IMR-90 (cell line): Measurements from ENCODE around the gene A4GALT. TPM values are rescaled to one million over a fixed set of nuclear protein-coding genes. Genes with fewer than 3 reads are reported as not detected.

ENCODE experiments used
- ATAC-seq: fragments of 200-7000 bp; cut with Tn5 transposase; 2 replicates; pipeline ENCODE4 v1.9.1; 2020; ENCODE audit warnings: low read depth, mild to moderate bottlenecking, moderate library complexity
- BruUV-seq: library from RNA; stranded (reverse); fragments of 400-500 nt; replicated peaks from 2 replicates; lab custom pipeline; 2021; lab: Mats Ljungman, UMichigan
- CTCF ChIA-PET: fragments of 300-600 bp; formaldehyde crosslinking; extraction: SDS; loops from one replicate; lab custom pipeline; 2021; ENCODE audit warnings: antibody characterized with exemption; lab: Yijun Ruan, JAX
- POLR2A ChIA-PET: fragments of 300-600 bp; sonication (Branson Sonifier 250); formaldehyde crosslinking; loops from one replicate; lab custom pipeline; 2022; ENCODE audit warnings: antibody characterized with exemption; ENCODE audit not compliant: unreplicated experiment; lab: Charles Lee
- DNase-seq: peaks from one replicate; pipeline ENCODE4 v3.0.0; 2013
- H2AFZ ChIP-seq: replicated peaks from 2 replicates; pipeline ENCODE3; 2013; ENCODE audit warnings: low read length, mild to moderate bottlenecking; ENCODE audit not compliant: poor library complexity
- H2AK5ac ChIP-seq: 2 replicates; pipeline ENCODE4 v1.6.1; 2013; ENCODE audit warnings: low read depth, low read length, inconsistent platforms
- H2AK9ac ChIP-seq: replicated peaks from 2 replicates; pipeline ENCODE3; 2013; ENCODE audit warnings: mild to moderate bottlenecking, low read depth, low read length, moderate library complexity; ENCODE audit not compliant: poor library complexity
- H2BK120ac ChIP-seq: 2 replicates; pipeline ENCODE4 v1.6.1; 2013; ENCODE audit warnings: low read depth, low read length, inconsistent platforms
- H2BK15ac ChIP-seq: 3 replicates; pipeline ENCODE4 v1.6.1; 2013; ENCODE audit warnings: low read depth, low read length, inconsistent platforms
- H2BK20ac ChIP-seq: 2 replicates; pipeline ENCODE4 v1.6.1; 2013; ENCODE audit warnings: low read depth, mild to moderate bottlenecking, inconsistent platforms, low read length, moderate library complexity
- H2BK5ac ChIP-seq: 2 replicates; pipeline ENCODE4 v1.6.1; 2013; ENCODE audit warnings: mild to moderate bottlenecking, low read depth, low read length, inconsistent platforms; ENCODE audit not compliant: poor library complexity, severe bottlenecking
- H3K14ac ChIP-seq: replicated peaks from 2 replicates; pipeline ENCODE4 v1.6.1; 2013; ENCODE audit warnings: low read depth, low read length, inconsistent platforms
- H3K18ac ChIP-seq: 2 replicates; pipeline ENCODE4 v1.6.1; 2013; ENCODE audit warnings: low read depth, low read length, control low read depth
- H3K23ac ChIP-seq: 2 replicates; pipeline ENCODE4 v1.6.1; 2013; ENCODE audit warnings: low read depth, low read length, inconsistent platforms
- H3K27ac ChIP-seq: 2 replicates; pipeline ENCODE4 v1.5.1; 2013; ENCODE audit warnings: mild to moderate bottlenecking, control low read depth, low read length; ENCODE audit not compliant: insufficient read depth
- H3K27me3 ChIP-seq: 2 replicates; pipeline ENCODE4 v1.6.1; 2013; ENCODE audit warnings: low read length; ENCODE audit not compliant: control insufficient read depth, insufficient read depth
- H3K36me3 ChIP-seq: 2 replicates; pipeline ENCODE4 v1.6.1; 2013; ENCODE audit warnings: low read length, mixed read lengths; ENCODE audit not compliant: control insufficient read depth, insufficient read depth
- H3K4ac ChIP-seq: 2 replicates; pipeline ENCODE4 v1.6.1; 2013; ENCODE audit warnings: low read depth, low read length, inconsistent platforms
- H3K4me1 ChIP-seq: 2 replicates; pipeline ENCODE4 v1.6.1; 2013; ENCODE audit warnings: low read length, mixed read lengths; ENCODE audit not compliant: control insufficient read depth, insufficient read depth
- H3K4me2 ChIP-seq: 2 replicates; pipeline ENCODE4 v1.6.1; 2013; ENCODE audit warnings: low read depth, mild to moderate bottlenecking, control low read depth, low read length, moderate library complexity
- H3K4me3 ChIP-seq: 2 replicates; pipeline ENCODE4 v1.5.1; 2013; ENCODE audit warnings: low read depth, mild to moderate bottlenecking, control low read depth, low read length, moderate library complexity; ENCODE audit not compliant: insufficient read depth
- H3K56ac ChIP-seq: 2 replicates; pipeline ENCODE4 v1.6.1; 2013; ENCODE audit warnings: low read length, inconsistent platforms; ENCODE audit not compliant: insufficient read depth; ENCODE audit errors: extremely low read depth
- H3K79me1 ChIP-seq, 2 experiments: 2 replicates each; pipeline ENCODE4 v1.6.1; 2013; ENCODE audit warnings: low read length in 2 of 2, inconsistent platforms in 1 of 2, low read depth in 1 of 2
- H3K9ac ChIP-seq: 2 replicates; pipeline ENCODE4 v1.6.1; 2013; ENCODE audit warnings: low read depth, low read length, control low read depth
- H3K9me1 ChIP-seq: 2 replicates; pipeline ENCODE4 v1.6.1; 2013; ENCODE audit warnings: low read length, inconsistent platforms; ENCODE audit not compliant: insufficient read depth
- H3K9me3 ChIP-seq: 2 replicates; pipeline ENCODE4 v1.6.1; 2013; ENCODE audit warnings: low read length; ENCODE audit not compliant: control insufficient read depth, insufficient read depth
- H4K20me1 ChIP-seq: 2 replicates; pipeline ENCODE4 v1.6.1; 2013; ENCODE audit warnings: low read length, inconsistent platforms; ENCODE audit not compliant: insufficient read depth
- H4K5ac ChIP-seq: 2 replicates; pipeline ENCODE4 v1.6.1; 2013; ENCODE audit warnings: mild to moderate bottlenecking, low read depth, low read length, control low read depth
- H4K8ac ChIP-seq, 2 experiments: 2 replicates each; pipeline ENCODE4 v1.6.1; 2013; ENCODE audit warnings: low read depth in 2 of 2, low read length in 2 of 2, control low read depth in 1 of 2, inconsistent platforms in 1 of 2
- H4K91ac ChIP-seq: 2 replicates; pipeline ENCODE4 v1.6.1; 2013; ENCODE audit warnings: low read depth, low read length, inconsistent platforms; ENCODE audit not compliant: insufficient read depth
- MAFK ChIP-seq: IDR thresholded peaks from 2 replicates; pipeline ENCODE4 v1.6.1; 2012; ENCODE audit warnings: low read depth, low read length, improper control_type of control experiment
- MXI1 ChIP-seq: IDR thresholded peaks from 2 replicates; pipeline ENCODE4 v1.6.1; 2012; ENCODE audit warnings: low read depth, mild to moderate bottlenecking, low read length, moderate library complexity, borderline replicate concordance
- WGBS, 2 experiments: methylation state at CpG; one replicate each; pipeline versions ENCODE4 v1.1.5 to v1.1.7; 2013; ENCODE audit warnings: missing lambda C conversion rate in 2 of 2; ENCODE audit not compliant: insufficient read length in 1 of 2; ENCODE audit errors: extremely low coverage in 2 of 2; 5-methylcytosine and 5-hydroxymethylcytosine counted together
- dilution Hi-C: fragments of 300-500 bp; cut with HindIII; formaldehyde crosslinking; loops from one replicate; pipeline ENCODE4 v1.14.3; 2018; ENCODE audit warnings: low sequenced_read_pairs; ENCODE audit not compliant: unreplicated experiment
- in situ Hi-C: fragments of 300-500 bp; cut with MboI; formaldehyde crosslinking; loops from 3 replicates; pipeline ENCODE4 v1.14.3; 2019; ENCODE audit warnings: low sequenced_read_pairs, inconsistent platforms, mixed read lengths
- intact Hi-C: fragments of 100-400 bp; cut with micrococcal nuclease; formaldehyde crosslinking; loops from 2 replicates; pipeline ENCODE4 v1.10.0; 2022
- polyA plus RNA-seq, 3 experiments: library from polyadenylated mRNA; depleted of rRNA; stranded (reverse); fragments of >200 nt; gene quantifications; 2 replicates each; pipeline ENCODE4 v1.2.3, GENCODE V29; 2012; ENCODE audit warnings: low replicate concordance in 1 of 3
- total RNA-seq: library from RNA; depleted of rRNA; stranded (reverse); fragments of >200 nt; gene quantifications from 2 replicates; pipeline ENCODE4 v1.2.3, GENCODE V29; 2012

A4GALT gene
- total and polyA plus RNA-seq, 2 of the 4 experiments (the other 2 are of a cell fraction), result 1.6 to 6.1 TPM

DNA sequence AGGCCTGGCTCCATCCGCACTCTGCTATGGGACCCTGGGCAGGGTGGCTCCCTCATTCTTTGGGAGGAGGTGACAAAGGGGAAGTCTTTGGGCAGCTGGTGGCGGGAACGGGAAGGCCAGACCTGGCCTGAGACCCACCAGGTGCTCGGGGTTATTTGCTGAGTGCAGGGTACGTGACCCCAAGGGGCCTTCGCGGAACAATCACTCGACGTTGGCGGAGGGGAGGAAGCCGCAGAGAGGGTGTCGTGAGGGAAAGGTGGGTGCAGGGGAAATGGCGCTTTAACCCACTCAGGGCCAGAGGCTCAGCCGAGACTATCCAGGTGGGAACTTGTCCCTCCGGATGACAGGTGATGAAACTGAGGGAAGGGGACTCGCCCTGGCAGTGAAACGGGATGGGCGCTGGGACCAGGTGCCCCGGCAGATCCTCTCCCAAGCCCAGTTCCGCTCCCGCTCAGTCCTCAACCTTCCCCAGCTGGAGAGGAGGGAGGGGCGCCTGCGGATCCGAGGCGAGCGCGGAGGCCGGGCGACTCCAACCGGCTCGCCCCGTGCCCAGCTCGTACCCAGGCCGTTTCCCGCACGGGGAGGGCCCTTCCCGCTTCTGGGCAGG lies 911 bp downstream of the A4GALT start:
- Histone ChIP-seq H3K9me3 (no peaks in the 10 kb centered on the region), H3K18ac (no peak overlapping the region), H3K79me1 (peaks cover 5 to 52% of the 10 kb centered on the region in 2 experiments; a peak in 3 of 4 replicates), H3K56ac (no peak overlapping the region; the same call in 1 of the 2 replicates), H3K27me3 (no peaks in the 10 kb centered on the region), H2AK5ac (peak overlapping the region; percentile 88), H3K9ac (peak overlapping the region; percentile 91), H2BK120ac (peak overlapping the region; percentile 28), H3K4me2 (peak overlapping the region; percentile 99), H2BK20ac (no peak overlapping the region), H4K20me1 (peaks cover 39% of the 10 kb centered on the region), H2AFZ (peak overlapping the region; percentile 53), H3K23ac (peak overlapping the region; percentile 7), H3K36me3 (no peaks in the 10 kb centered on the region), H3K4me3 (peak overlapping the region; percentile 98), H3K4me1 (peaks cover 11% of the 10 kb centered on the region), H3K4ac (peak overlapping the region; percentile 10; the same call in 1 of the 2 replicates), H4K8ac (peak overlapping the region in 1 of 2 experiments; percentile 15; a peak in 1 of 4 replicates), H2AK9ac (peak overlapping the region; percentile 86), H4K91ac (peak overlapping the region; percentile 70), H3K14ac (peak overlapping the region; percentile 6; the same call in 1 of the 2 replicates), H3K9me1 (peaks cover 14% of the 10 kb centered on the region; the same call in 1 of the 2 replicates), H2BK15ac (no peak overlapping the region), H2BK5ac (no peak overlapping the region), H3K27ac (peak overlapping the region; percentile 67), H4K5ac (0 out of 2 replicates have a peak overlapping the region, but pooled peaks have one; percentile 3)
- intact Hi-C loops (no loop called here), dilution Hi-C loops (no loop called here), in situ Hi-C loops (no loop called here)
- BruUV-seq, result no TSS peak
- DNase-seq (no peak), ATAC-seq (peak; percentile 35)
- CTCF ChIA-PET, result no interaction called here
- WGBS, 2 experiments, result 27% methylated on average over 5 of the region's 37 CpGs; no CpG with 5 or more reads in 1 of the 2 experiments
- no peak for TF ChIP-seq MAFK
- TF ChIP-seq MXI1, result no peak
- POLR2A ChIA-PET, result no interaction called here
